SK-N-SH treated with all-trans-retinoic acid at 6 μM for 48 hours (cell line): ENCODE measurements around the gene FANCD2.

Source experiments
- ATAC-seq: fragments of 200-7000 bp; cut with Tn5 transposase; 3 replicates; pipeline ENCODE4 v1.9.1; 2020; ENCODE audit warnings: mild to moderate bottlenecking, moderate library complexity
- ARNTL ChIP-seq: fragments of 450-650 bp; formaldehyde crosslinking; IDR thresholded peaks from 2 replicates; pipeline ENCODE4 v1.5.0; 2020; ENCODE audit warnings: low read depth, mild to moderate bottlenecking, moderate library complexity, borderline replicate concordance
- CSDC2 ChIP-seq: fragments of 250-450 bp; sonication (Bioruptor Pico); IDR thresholded peaks from 2 replicates; pipeline ENCODE4 v1.5.0; 2020; ENCODE audit warnings: mild to moderate bottlenecking, moderate library complexity
- CSRNP3 ChIP-seq: fragments of 250-450 bp; sonication (Bioruptor Pico); IDR thresholded peaks from 2 replicates; pipeline ENCODE4 v1.5.1; 2021; ENCODE audit warnings: mild to moderate bottlenecking, moderate library complexity
- ESRRG ChIP-seq: fragments of 250-450 bp; sonication (Bioruptor Pico); IDR thresholded peaks from 2 replicates; pipeline ENCODE4 v1.6.1; 2021; ENCODE audit warnings: mild to moderate bottlenecking
- GLIS3 ChIP-seq: fragments of 250-450 bp; sonication (Bioruptor Pico); IDR thresholded peaks from 2 replicates; pipeline ENCODE4 v1.5.0; 2020; ENCODE audit warnings: mild to moderate bottlenecking, moderate library complexity
- ISL1 ChIP-seq: fragments of 250-450 bp; sonication (Bioruptor Pico); IDR thresholded peaks from 2 replicates; pipeline ENCODE4 v2.1.2; 2022; ENCODE audit warnings: mild to moderate bottlenecking, moderate library complexity
- OSR1 ChIP-seq: fragments of 250-450 bp; sonication (Bioruptor Pico); IDR thresholded peaks from 2 replicates; pipeline ENCODE4 v1.8.0; 2022; ENCODE audit warnings: moderate library complexity, mild to moderate bottlenecking, inconsistent platforms
- PATZ1 ChIP-seq: fragments of 250-450 bp; sonication (Bioruptor Pico); IDR thresholded peaks from 2 replicates; pipeline ENCODE4 v1.8.0; 2020; ENCODE audit warnings: mild to moderate bottlenecking, moderate library complexity, borderline replicate concordance
- PPARA ChIP-seq: fragments of 250-450 bp; sonication (Bioruptor Pico); IDR thresholded peaks from 2 replicates; pipeline ENCODE4 v1.5.0; 2020; ENCODE audit warnings: mild to moderate bottlenecking, borderline replicate concordance
- RARB ChIP-seq: fragments of 250-450 bp; sonication (Bioruptor Pico); IDR thresholded peaks from 2 replicates; pipeline ENCODE4 v1.8.0; 2021; ENCODE audit warnings: mild to moderate bottlenecking, moderate library complexity
- TCF4 ChIP-seq: fragments of 250-450 bp; sonication (Bioruptor Pico); IDR thresholded peaks from 2 replicates; pipeline ENCODE4 v1.8.0; 2021; ENCODE audit warnings: mild to moderate bottlenecking, moderate library complexity, borderline replicate concordance
- TOX ChIP-seq: fragments of 250-450 bp; sonication (Bioruptor Pico); IDR thresholded peaks from 2 replicates; pipeline ENCODE4 v1.8.0; 2021; ENCODE audit warnings: mild to moderate bottlenecking, moderate library complexity, borderline replicate concordance
- ZC3H10 ChIP-seq: fragments of 250-450 bp; sonication (Bioruptor Pico); IDR thresholded peaks from 2 replicates; pipeline ENCODE4 v1.5.1; 2021; ENCODE audit warnings: mild to moderate bottlenecking, moderate library complexity
- ZFP3 ChIP-seq: fragments of 250-450 bp; sonication (Bioruptor Pico); IDR thresholded peaks from 2 replicates; pipeline ENCODE4 v1.5.0; 2020; ENCODE audit warnings: mild to moderate bottlenecking, moderate library complexity
- ZFP30 ChIP-seq: fragments of 450-650 bp; formaldehyde crosslinking; IDR thresholded peaks from 2 replicates; pipeline ENCODE4 v1.5.0; 2022; ENCODE audit warnings: mild to moderate bottlenecking, moderate library complexity
- ZNF565 ChIP-seq: fragments of 450-650 bp; formaldehyde crosslinking; conservative IDR thresholded peaks from 2 replicates; pipeline ENCODE4 v1.5.0; 2020; ENCODE audit warnings: low read depth, mild to moderate bottlenecking, moderate library complexity
- ZNF70 ChIP-seq: fragments of 450-650 bp; formaldehyde crosslinking; IDR thresholded peaks from 2 replicates; pipeline ENCODE4 v1.5.0; 2020; ENCODE audit warnings: mild to moderate bottlenecking, moderate library complexity
- ZNF8 ChIP-seq: fragments of 450-650 bp; formaldehyde crosslinking; IDR thresholded peaks from 2 replicates; pipeline ENCODE4 v1.5.0; 2020; ENCODE audit warnings: mild to moderate bottlenecking, moderate library complexity
- TF ChIP-seq, protein P1 (sequence below): fragments of 250-450 bp; sonication (Bioruptor Pico); IDR thresholded peaks from 2 replicates; pipeline ENCODE4 v1.8.0; 2021; ENCODE audit warnings: low read depth, mild to moderate bottlenecking, moderate library complexity, borderline replicate concordance
- TF ChIP-seq, protein P2 (sequence below): fragments of 250-450 bp; sonication (Bioruptor Pico); IDR thresholded peaks from 2 replicates; pipeline ENCODE4 v1.5.0; 2020; ENCODE audit warnings: mild to moderate bottlenecking, moderate library complexity

The FANCD2 gene

DNA sequence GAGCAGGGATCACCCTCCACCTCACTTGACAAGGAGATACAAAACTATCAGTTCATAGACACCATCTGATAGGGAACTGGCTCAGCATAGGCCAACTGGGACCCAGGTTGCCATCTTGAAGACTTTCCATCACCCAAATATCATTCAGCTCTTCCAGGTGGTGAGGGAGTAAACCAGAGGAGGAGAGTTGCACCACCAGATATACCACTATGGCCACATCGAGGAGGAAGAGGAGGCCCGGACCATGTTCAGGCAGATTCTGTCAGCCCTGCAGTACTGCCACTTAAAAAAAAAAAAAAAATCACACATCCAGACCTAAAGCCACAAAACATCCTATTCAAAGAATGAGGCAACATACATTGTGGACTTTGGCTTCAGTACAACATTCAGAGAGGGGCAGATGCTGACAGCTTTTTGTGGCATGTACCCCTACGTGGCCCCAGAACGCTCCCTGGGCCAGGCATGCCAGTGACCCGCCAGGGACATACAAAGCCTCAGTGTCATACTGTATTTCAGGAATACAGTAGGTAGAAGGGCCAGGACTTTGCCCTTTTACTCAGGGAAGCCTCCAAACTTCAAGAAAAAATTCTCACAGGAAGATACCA lies 21.2 kb upstream of the FANCD2 start:
- no peak for TF ChIP-seq OSR1 (CRISPR knock-in tag)
- TF ChIP-seq ZNF565 (CRISPR knock-in tag), result no peak
- no peak for TF ChIP-seq ARNTL (CRISPR knock-in tag)
- no peak for TF ChIP-seq TOX
- no peak for TF ChIP-seq ESRRG (CRISPR knock-in tag)
- ATAC-seq, result no peak

DNA sequence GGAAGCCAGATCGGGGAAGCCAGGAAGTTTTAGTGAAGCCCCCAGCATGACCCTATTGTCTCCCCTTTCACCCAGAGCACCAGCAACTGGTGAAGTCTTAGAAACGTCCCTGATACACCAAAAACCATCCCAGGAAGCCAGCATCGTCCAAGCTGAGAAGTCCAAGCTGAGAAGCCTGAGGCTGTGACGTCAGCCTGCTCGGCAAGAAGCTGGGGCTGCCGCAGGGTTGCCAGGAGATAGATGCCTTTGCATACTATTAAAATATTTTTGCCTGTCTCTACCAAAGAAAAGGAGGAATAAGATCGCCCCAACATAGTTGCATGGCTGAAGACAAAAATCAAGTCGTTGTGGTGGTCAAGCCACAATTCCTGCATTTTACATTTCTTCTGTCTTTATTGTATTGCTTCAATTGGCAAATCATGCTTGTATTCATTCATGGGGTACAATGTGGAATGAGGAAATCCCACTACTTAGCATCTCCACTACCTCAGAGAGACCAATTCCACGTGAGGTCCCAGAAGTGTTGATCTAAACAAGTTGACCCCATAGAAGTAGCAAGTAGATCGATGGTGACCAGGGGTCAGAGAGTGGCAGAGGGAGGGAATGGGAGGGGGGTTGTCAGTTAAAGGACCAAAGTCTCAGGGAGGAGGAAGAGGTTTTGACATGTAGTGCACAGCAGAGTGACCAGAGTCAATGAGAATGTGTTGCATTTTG lies 20.0 kb upstream of the FANCD2 start:
- ATAC-seq, result no peak
- TF ChIP-seq PPARA (CRISPR knock-in tag), result no peak
- TF ChIP-seq TOX, result no peak
- TF ChIP-seq, protein P1, sequence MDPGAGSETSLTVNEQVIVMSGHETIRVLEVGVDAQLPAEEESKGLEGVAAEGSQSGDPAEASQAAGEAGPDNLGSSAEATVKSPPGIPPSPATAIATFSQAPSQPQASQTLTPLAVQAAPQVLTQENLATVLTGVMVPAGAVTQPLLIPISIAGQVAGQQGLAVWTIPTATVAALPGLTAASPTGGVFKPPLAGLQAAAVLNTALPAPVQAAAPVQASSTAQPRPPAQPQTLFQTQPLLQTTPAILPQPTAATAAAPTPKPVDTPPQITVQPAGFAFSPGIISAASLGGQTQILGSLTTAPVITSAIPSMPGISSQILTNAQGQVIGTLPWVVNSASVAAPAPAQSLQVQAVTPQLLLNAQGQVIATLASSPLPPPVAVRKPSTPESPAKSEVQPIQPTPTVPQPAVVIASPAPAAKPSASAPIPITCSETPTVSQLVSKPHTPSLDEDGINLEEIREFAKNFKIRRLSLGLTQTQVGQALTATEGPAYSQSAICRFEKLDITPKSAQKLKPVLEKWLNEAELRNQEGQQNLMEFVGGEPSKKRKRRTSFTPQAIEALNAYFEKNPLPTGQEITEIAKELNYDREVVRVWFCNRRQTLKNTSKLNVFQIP (CRISPR knock-in tag), result no peak
- TF ChIP-seq ZC3H10 (CRISPR knock-in tag), result no peak
- no peak for TF ChIP-seq CSDC2 (CRISPR knock-in tag)
- TF ChIP-seq ZFP3 (CRISPR knock-in tag), result no peak
- TF ChIP-seq RARB, result no peak
- TF ChIP-seq OSR1 (CRISPR knock-in tag), result no peak
- TF ChIP-seq GLIS3 (CRISPR knock-in tag), result no peak
- no peak for TF ChIP-seq ZNF8
- no peak for TF ChIP-seq TCF4 (CRISPR knock-in tag)
- no peak for TF ChIP-seq PATZ1 (CRISPR knock-in tag)
- TF ChIP-seq ISL1 (CRISPR knock-in tag), result no peak
- TF ChIP-seq, all 23 proteins: peak for 0

DNA sequence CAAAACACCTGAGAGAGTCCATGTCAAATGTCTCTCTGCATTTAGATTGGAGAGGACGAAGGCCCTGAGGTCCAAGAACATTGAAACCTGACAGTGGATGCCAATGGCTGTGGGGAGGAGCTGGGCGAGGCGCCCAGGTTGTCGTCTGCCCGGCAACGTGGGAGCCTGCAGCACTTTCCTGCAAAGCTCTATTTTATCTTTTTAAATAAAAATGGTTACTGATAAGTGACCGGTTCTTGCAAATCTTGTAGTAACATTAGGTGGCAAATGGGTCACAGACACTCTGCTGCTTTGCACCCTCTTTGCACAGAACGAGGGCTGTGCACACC lies 19.5 kb upstream of the FANCD2 start:
- no peak for ATAC-seq
- TF ChIP-seq ZC3H10 (CRISPR knock-in tag) (no peak), ISL1 (CRISPR knock-in tag) (no peak), CSRNP3 (no peak), TOX (no peak), ARNTL (CRISPR knock-in tag) (no peak), ZFP3 (CRISPR knock-in tag) (no peak), ZNF70 (CRISPR knock-in tag) (no peak), ZNF8 (no peak), RARB (no peak), ZFP30 (no peak), GLIS3 (CRISPR knock-in tag) (no peak), PPARA (CRISPR knock-in tag) (no peak)
- TF ChIP-seq, protein P2, sequence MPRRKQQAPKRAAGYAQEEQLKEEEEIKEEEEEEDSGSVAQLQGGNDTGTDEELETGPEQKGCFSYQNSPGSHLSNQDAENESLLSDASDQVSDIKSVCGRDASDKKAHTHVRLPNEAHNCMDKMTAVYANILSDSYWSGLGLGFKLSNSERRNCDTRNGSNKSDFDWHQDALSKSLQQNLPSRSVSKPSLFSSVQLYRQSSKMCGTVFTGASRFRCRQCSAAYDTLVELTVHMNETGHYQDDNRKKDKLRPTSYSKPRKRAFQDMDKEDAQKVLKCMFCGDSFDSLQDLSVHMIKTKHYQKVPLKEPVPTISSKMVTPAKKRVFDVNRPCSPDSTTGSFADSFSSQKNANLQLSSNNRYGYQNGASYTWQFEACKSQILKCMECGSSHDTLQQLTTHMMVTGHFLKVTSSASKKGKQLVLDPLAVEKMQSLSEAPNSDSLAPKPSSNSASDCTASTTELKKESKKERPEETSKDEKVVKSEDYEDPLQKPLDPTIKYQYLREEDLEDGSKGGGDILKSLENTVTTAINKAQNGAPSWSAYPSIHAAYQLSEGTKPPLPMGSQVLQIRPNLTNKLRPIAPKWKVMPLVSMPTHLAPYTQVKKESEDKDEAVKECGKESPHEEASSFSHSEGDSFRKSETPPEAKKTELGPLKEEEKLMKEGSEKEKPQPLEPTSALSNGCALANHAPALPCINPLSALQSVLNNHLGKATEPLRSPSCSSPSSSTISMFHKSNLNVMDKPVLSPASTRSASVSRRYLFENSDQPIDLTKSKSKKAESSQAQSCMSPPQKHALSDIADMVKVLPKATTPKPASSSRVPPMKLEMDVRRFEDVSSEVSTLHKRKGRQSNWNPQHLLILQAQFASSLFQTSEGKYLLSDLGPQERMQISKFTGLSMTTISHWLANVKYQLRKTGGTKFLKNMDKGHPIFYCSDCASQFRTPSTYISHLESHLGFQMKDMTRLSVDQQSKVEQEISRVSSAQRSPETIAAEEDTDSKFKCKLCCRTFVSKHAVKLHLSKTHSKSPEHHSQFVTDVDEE, result no peak
